Measurements from ENCODE around the gene CPNE5. TPM values are rescaled to one million over a fixed set of nuclear protein-coding genes. Genes with fewer than 3 reads are reported as not detected.

Gene CPNE5
- total RNA-seq, 1 donor from 2014 or later = 0.65 TPM

DNA sequence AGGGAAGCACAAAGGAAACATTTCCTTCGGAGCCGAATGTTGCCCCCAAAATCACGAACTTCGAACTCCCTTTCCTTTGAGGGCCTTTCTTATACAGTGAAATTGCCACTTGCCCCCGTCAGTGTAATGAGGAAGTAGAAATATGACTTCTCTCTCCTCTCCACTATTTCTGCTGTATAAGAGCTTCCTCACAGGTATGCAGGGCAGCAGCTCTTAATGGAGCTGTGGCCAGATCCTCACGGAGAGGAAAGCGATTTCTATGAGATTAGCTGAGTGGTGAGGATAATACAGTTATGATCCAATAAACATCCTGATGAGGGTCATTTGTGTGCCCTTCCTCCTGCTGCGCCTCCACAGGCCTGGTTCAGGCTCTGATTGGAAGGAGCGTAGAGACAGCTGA is 10.8 kb upstream of the CPNE5 start:
- H3K36me3 Mint-ChIP-seq (ENCODE audit: low read depth) = peaks cover 36% of the 10 kb centered on the region
- no peak overlapping the region for H3K4me3 Mint-ChIP-seq
- H3K27ac Mint-ChIP-seq = no peak overlapping the region
- H3K4me1 Mint-ChIP-seq = peaks cover 7% of the 10 kb centered on the region
- intact Hi-C loops (cut with micrococcal nuclease) = loop anchor here (5.0 kb wide), 1 partner anchor 68 kb away; no protein-coding TSS in a partner anchor
- no peaks in the 10 kb centered on the region for H3K27me3 Mint-ChIP-seq
- DNase-seq = no peak
- H3K9me3 Mint-ChIP-seq = no peaks in the 10 kb centered on the region

GRCh38 chr6:36848658-36849441 is 9.6 kb upstream of the CPNE5 start:
- DNase-seq = no peak
- Mint-ChIP-seq H3K27ac (no peak overlapping the region), H3K4me3 (no peak overlapping the region), H3K36me3 (ENCODE audit: low read depth) (peaks cover 26% of the 10 kb centered on the region), H3K9me3 (no peaks in the 10 kb centered on the region), H3K27me3 (no peaks in the 10 kb centered on the region), H3K4me1 (peaks cover 7% of the 10 kb centered on the region)
- intact Hi-C loops (cut with micrococcal nuclease) = no loop called here

GRCh38 chr6:36847991-36848390 is 8.7 kb upstream of the CPNE5 start:
- H3K27ac Mint-ChIP-seq = no peak overlapping the region
- peaks cover under 1% of the 10 kb centered on the region for H3K4me1 Mint-ChIP-seq
- H3K4me3 Mint-ChIP-seq = no peak overlapping the region
- intact Hi-C loops (cut with micrococcal nuclease) = no loop called here
- H3K27me3 Mint-ChIP-seq = no peaks in the 10 kb centered on the region
- no peak for DNase-seq
- peaks cover 20% of the 10 kb centered on the region for H3K36me3 Mint-ChIP-seq (ENCODE audit: low read depth)
- H3K9me3 Mint-ChIP-seq = no peaks in the 10 kb centered on the region

DNA sequence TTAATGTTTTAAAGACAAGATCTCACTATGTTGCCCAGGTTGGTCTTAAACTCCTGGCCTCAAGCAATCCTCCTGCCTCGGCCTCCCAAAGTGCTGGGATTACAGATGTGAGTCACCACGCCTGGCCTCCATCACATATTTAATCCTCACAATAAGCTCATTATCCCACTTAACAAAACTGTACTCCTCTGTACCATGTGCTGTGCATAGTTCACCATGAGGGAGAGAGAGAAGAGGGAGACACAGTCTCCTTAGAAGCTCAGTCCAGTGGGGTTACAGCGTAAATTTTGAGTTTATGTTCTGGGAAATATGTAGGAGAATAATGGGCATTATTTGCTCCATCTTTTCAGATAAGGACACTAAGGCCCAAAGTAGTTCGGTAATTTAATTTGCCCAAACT is 7.9 kb upstream of the CPNE5 start:
- Mint-ChIP-seq H3K4me1 (no peaks in the 10 kb centered on the region), H3K4me3 (no peak overlapping the region), H3K9me3 (no peaks in the 10 kb centered on the region), H3K36me3 (ENCODE audit: low read depth) (peaks cover 15% of the 10 kb centered on the region), H3K27ac (no peak overlapping the region), H3K27me3 (no peaks in the 10 kb centered on the region)
- intact Hi-C loops (cut with micrococcal nuclease) = no loop called here
- no peak for DNase-seq

- Mint-ChIP-seq H3K27ac (no peak overlapping the region), H3K9me3 (no peaks in the 10 kb centered on the region), H3K4me3 (no peak overlapping the region), H3K27me3 (peaks cover 7% of the 10 kb centered on the region), H3K4me1 (peaks cover 2% of the 10 kb centered on the region), H3K36me3 (ENCODE audit: low read depth) (peaks cover 2% of the 10 kb centered on the region)
- no peak for DNase-seq
- intact Hi-C loops (cut with micrococcal nuclease) = no loop called here
Observed at GRCh38 chr6:36845233-36845632, 6.0 kb upstream of the CPNE5 start.

GRCh38 chr6:36844232-36845170 is 5.3 kb upstream of the CPNE5 start:
- no peak for DNase-seq
- intact Hi-C loops (cut with micrococcal nuclease) = no loop called here
- H3K36me3 Mint-ChIP-seq (ENCODE audit: low read depth) = no peaks in the 10 kb centered on the region
- no peaks in the 10 kb centered on the region for H3K9me3 Mint-ChIP-seq
- H3K4me1 Mint-ChIP-seq = peaks cover 4% of the 10 kb centered on the region
- H3K4me3 Mint-ChIP-seq = no peak overlapping the region
- H3K27me3 Mint-ChIP-seq = peaks cover 9% of the 10 kb centered on the region
- no peak overlapping the region for H3K27ac Mint-ChIP-seq

- Mint-ChIP-seq H3K36me3 (ENCODE audit: low read depth) (no peaks in the 10 kb centered on the region), H3K9me3 (no peaks in the 10 kb centered on the region), H3K4me1 (peaks cover 7% of the 10 kb centered on the region), H3K27me3 (peaks cover 17% of the 10 kb centered on the region), H3K4me3 (no peak overlapping the region), H3K27ac (no peak overlapping the region)
- DNase-seq = no peak
- intact Hi-C loops (cut with micrococcal nuclease) = no loop called here
Observed at GRCh38 chr6:36843170-36843569, 3.9 kb upstream of the CPNE5 start.

- intact Hi-C loops (cut with micrococcal nuclease) = no loop called here
- H3K4me3 Mint-ChIP-seq = no peak overlapping the region
Observed at GRCh38 chr6:36841756-36842155, 2.5 kb upstream of the CPNE5 start.

GRCh38 chr6:36840432-36841403 is 1.5 kb upstream of the CPNE5 start:
- intact Hi-C loops (cut with micrococcal nuclease) = no loop called here
- Mint-ChIP-seq H3K9me3 (no peaks in the 10 kb centered on the region), H3K27ac (no peak overlapping the region), H3K27me3 (peaks cover 30% of the 10 kb centered on the region), H3K4me3 (peak overlapping the region; percentile 77), H3K36me3 (ENCODE audit: low read depth) (no peaks in the 10 kb centered on the region), H3K4me1 (peaks cover 7% of the 10 kb centered on the region)
- peak; percentile 72 for DNase-seq

More at GRCh38 chr6:36841756-36842155, 2.5 kb upstream of the CPNE5 start:
- peaks cover 7% of the 10 kb centered on the region for H3K4me1 Mint-ChIP-seq
- no peaks in the 10 kb centered on the region for H3K36me3 Mint-ChIP-seq (ENCODE audit: low read depth)
- no peaks in the 10 kb centered on the region for H3K9me3 Mint-ChIP-seq
- H3K27me3 Mint-ChIP-seq = peaks cover 27% of the 10 kb centered on the region
- no peak for DNase-seq
- no peak overlapping the region for H3K27ac Mint-ChIP-seq

DNA sequence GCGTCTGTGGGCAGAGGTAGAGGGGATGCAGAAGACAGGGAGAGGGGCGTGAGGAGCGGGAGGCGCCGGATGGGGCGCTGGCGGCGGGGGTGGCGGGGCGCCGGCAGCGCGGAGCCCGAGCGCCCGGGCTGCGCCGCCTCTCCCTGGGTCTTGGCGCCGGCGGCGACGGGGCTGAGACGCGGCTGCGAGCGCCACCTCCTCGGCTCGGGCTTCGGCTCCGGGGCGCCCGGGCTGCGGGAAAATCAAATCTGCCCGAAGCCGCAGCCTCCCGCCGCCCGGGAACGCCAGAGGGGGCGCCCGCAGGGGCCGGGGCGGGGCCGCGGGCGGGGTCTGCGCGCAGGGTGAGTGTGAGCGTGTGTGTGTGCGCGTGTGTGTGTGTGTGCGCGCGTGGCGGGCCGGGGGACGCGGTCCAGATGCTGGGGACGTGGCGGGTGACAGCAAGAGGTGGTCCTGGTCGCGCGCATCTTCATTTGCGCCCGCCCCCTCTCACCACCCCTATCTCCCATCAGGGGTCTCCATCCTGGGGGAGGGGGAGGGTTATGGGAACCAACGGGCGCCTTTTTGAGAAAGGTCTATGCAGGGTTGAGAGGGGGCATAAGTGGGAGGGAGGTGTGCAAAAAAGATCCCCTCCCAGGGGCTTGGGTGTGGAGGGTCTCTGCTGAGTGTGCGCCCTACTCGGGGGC is 646 bp upstream of the CPNE5 start:
- Mint-ChIP-seq H3K4me1 (peaks cover 7% of the 10 kb centered on the region), H3K9me3 (no peaks in the 10 kb centered on the region), H3K27ac (no peak overlapping the region), H3K4me3 (peak overlapping the region; percentile 77), H3K36me3 (ENCODE audit: low read depth) (no peaks in the 10 kb centered on the region), H3K27me3 (peaks cover 33% of the 10 kb centered on the region)
- DNase-seq = peak; percentile 87
- intact Hi-C loops (cut with micrococcal nuclease) = no loop called here

DNA sequence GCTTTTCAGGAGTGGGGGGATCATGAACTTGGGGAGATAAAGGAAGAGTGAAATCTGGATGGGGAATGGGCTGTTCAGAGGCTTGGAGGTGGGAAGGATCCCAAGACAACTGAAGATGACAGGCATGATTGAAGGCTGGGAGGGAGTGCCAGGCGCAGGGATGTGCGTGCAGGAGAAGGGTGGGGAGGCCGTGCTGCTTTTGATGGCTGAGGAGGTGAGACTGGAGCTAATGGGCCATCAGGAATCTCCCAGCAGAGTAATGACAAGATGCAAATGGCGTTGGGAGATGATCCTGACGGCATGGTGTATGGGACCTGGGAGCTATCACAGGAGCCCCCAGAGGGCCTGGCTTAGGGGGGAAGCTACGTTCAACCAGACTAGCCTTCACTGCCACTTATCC is 1.6 kb downstream of the CPNE5 start:
- peaks cover 35% of the 10 kb centered on the region for H3K27me3 Mint-ChIP-seq
- no peak for DNase-seq
- intact Hi-C loops (cut with micrococcal nuclease) = no loop called here
- H3K36me3 Mint-ChIP-seq (ENCODE audit: low read depth) = no peaks in the 10 kb centered on the region
- peaks cover 7% of the 10 kb centered on the region for H3K4me1 Mint-ChIP-seq
- H3K27ac Mint-ChIP-seq = no peak overlapping the region
- no peak overlapping the region for H3K4me3 Mint-ChIP-seq
- H3K9me3 Mint-ChIP-seq = no peaks in the 10 kb centered on the region

DNA sequence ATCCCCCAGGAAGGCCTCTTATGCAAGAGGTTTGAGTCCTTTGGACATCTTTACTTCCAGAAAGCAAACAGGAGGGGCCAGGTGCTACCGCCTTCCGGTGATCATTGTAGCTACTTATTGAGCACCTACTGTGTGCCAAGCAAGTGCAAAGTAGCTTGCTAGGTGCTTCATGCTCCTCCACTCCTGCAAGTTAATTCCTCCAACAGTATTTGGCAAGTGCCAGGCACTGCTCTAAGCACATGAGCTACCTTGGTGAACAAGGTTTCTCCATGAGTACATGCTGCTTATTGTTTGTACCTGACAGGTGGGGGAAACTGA is 2.3 kb downstream of the CPNE5 start:
- no peak overlapping the region for H3K4me3 Mint-ChIP-seq
- H3K4me1 Mint-ChIP-seq = peaks cover 7% of the 10 kb centered on the region
- no peaks in the 10 kb centered on the region for H3K9me3 Mint-ChIP-seq
- no peaks in the 10 kb centered on the region for H3K36me3 Mint-ChIP-seq (ENCODE audit: low read depth)
- intact Hi-C loops (cut with micrococcal nuclease) = no loop called here
- DNase-seq = no peak
- peaks cover 35% of the 10 kb centered on the region for H3K27me3 Mint-ChIP-seq
- H3K27ac Mint-ChIP-seq = no peak overlapping the region

Measured in activated CD4-positive, alpha-beta T cell treated with anti-CD3 and anti-CD28 coated beads, Interleukin-2, amount 10 ng/mL, durations not matched to agents 24 days and 14 days (primary cell).